Nasal cavity respiratory epithelium epithelial cell of viscerocranial mucosa (primary cell): ENCODE data around the gene IFT25. TPM values are rescaled to one million over a fixed set of nuclear protein-coding genes. Genes with fewer than 3 reads are reported as not detected.

Source experiments
- total RNA-seq: library from RNA; depleted of rRNA; stranded (reverse); fragments of >200 nt; gene quantifications from 2 replicates; pipeline ENCODE4 v1.2.3, GENCODE V29; 2014

Gene IFT25
- 11.3 and 14.3 TPM in 2 replicates for total RNA-seq

DNA sequence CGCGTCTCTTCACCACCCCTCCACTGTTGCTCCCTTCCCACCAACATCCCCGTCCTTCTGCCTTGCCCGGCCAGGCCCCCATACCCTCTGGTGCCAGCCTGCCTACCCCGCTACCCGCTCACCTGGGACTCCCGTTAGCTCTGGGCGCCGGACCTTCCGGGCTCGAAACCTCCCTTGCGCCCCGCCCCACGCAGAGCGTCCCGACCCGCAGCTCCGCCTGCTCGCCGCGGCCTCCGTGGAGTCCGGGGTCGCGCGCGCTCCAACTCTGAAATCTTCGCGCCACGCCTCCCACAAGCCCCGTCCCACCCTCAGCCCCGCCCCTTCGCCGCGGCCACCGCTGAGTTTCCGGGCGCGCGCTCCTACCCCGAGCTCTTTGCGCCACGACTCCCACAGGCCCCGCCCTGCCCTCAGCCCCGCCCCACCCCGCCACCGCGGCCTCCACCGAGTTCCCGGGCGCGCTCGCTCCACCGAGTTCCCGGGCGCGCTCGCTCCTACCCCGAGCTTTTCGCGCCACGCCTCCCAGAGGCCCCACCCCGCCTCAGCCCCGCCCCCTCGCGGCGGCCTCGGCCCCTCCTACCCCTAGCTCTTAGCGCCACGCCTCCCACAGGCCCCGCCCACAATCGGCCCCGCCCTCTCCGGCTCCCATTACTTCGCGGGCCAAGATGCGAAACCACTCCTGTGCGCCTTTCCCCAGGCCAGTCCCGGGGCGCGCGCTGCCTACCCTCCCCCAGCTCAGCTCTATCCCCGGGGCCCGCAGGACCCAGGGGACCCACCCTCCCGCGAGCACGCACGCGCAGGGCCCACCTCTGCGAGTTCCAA is at the start of gene IFT25:
IFT25 (minus strand) TSS at position 267 of the 819 bp plus-strand sequence. CDS start 5,617 bp downstream, outside the sequence.

DNA sequence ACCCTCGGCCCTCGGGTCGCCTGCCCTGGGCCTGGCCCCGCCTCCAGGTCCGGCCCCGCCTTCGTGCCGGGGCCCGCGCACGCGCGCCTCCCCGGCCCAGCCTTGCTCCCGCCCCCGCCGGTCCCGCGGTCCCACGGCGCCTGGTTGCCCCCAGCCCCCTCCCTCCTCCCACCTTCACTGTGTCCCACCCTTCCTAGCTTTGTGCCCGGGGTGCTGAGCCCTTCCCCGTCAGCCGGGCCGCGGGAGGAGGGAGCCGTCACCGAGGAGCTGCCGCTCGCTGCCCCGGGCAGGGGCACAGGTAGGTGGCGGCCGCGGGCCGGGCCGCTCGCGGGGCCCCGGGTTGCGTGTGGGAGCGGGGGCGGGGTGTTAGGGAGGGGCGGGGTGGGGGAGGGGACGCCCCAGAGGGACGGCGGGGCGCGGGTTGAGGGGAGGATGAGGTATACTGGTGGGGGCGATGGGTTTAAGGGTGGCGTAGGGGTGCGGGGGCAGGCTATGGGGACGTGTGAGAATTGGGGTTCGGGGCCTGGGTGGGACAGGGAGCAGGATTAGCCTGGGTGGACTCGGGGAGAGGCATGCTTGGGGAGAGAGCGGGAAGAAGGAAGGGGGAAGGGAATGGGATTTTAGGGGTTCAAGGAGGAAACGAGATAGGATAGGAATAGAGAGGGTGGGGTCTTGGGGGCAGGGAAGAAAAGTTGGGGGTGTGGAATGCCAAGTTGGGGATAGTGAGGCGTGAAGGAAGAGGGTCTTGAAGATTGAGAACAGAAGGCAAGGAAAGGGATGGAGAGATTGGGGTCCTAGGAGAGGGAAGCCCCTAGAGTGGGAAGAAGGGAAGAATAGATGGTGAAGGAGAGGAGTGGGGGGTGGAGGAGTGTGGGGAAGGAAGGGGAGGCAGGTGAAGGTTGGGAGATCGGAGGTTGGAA is 1.0 kb upstream of the IFT25 start, which contains the start of gene LRRC42:
LRRC42 (plus strand) TSS at position 99 of the 920 bp plus-strand sequence. CDS start 5,650 bp downstream, outside the sequence.

DNA sequence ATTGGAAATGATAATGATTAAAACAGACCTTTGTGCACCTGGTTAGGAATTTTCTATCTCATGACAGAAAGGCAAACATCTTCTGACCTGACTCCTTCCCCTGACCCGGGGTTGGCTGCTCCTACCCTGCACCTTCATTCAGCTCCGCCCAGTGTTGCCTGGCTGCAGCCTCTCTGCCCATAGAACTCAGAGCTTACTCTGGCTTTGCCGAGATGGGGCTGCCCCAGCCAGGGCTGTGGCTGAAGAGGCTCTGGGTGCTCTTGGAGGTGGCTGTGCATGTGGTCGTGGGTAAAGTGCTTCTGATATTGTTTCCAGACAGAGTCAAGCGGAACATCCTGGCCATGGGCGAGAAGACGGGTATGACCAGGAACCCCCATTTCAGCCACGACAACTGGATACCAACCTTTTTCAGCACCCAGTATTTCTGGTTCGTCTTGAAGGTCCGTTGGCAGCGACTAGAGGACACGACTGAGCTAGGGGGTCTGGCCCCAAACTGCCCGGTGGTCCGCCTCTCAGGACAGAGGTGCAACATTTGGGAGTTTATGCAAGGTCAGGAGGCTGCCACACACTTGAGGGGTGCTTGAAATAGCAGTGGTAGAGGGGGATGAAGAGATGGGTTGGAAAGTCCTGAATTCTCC is 51.4 kb downstream of the IFT25 start, which contains the start of gene DIO1:
DIO1 (plus strand) TSS at position 189 of the 638 bp plus-strand sequence; CDS start at position 213, 24 bp downstream.

DNA sequence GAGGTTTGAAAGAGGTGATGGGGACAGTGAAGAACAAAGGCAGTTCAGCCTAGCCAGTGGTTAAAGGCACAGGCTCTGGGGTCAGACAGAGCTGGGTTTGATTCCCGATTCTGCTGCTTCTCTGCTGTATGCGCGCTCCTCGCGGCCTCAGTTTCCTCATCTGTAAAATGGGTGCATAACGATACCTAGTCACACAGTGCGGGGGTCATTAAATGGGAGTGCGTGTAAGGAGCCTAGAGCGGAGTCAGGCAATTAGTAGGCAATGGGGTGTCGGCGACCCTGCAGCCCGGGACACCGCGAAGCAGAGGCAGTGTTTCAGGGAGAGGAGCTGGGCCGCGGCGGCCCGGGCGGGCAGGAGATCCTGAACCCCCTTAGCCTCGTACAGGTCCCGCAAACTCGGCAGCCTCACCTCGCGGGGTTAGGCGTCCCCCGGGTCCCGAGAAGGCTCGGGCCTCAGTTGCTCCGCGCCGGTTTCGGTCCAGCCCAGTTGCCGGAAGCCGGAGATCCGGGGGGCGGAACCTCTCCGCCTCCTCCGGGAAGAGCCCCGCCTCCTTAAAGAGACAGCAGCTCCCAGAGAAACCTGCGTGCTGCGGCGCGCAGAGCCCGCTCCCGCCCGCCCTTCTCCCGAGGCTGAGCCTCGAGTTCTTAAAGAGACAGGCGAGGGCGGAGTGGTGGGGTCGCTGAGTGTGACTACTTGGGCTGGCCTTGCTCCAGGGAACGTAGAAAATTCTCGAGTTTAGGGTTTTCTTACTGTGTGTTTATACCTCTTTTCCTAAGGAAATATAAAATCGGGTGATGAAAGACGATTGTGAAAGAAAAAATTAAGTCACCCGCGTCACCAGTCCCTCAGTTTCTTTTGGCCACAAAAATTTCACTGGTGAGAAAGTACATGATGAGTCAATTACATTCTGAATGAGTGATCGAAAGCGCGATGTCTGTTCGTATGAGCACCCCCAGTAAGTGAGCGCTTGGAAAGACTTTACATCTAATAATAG is 55.9 kb downstream of the IFT25 start, which contains the start of gene YIPF1:
YIPF1 (minus strand) TSS at position 494 of the 995 bp plus-strand sequence. CDS start 860 bp downstream, outside the sequence.

Other genes starting within 250 kb of the IFT25 start
- gene GLIS1, start 206.5 kb downstream of the IFT25 start, total RNA-seq, result not detected in 2 replicates
- 19.6 and 20.2 TPM in 2 replicates for gene NDC1, start 107.4 kb downstream of the IFT25 start, total RNA-seq
- gene YIPF1, start 55.9 kb downstream of the IFT25 start, total RNA-seq, result 24.9 and 29.5 TPM in 2 replicates
- gene DIO1, start 51.5 kb downstream of the IFT25 start, total RNA-seq, result not detected in 2 replicates
- gene LRRC42, start 651 bp upstream of the IFT25 start, total RNA-seq, result 49.2 and 50.0 TPM in 2 replicates
- gene LDLRAD1, start 72.5 kb upstream of the IFT25 start, total RNA-seq, result under 0.01 and 0.43 TPM in 2 replicates
- 149 and 349 TPM in 2 replicates for gene TMEM59, start 107.5 kb upstream of the IFT25 start, total RNA-seq
- 2.4 and 4.2 TPM in 2 replicates for gene TCEANC2, start 107.9 kb upstream of the IFT25 start, total RNA-seq
- not detected in 2 replicates for gene CDCP2, start 207.3 kb upstream of the IFT25 start, total RNA-seq